Bronchial epithelial cell (primary cell): ENCODE data around the gene DYRK2. TPM values are rescaled to one million over a fixed set of nuclear protein-coding genes. Genes with fewer than 3 reads are reported as not detected.
"Not testable (repeated sequence)": the region's sequence is repeated elsewhere in the genome, so short reads cannot be mapped to it uniquely, and the experiment has no call there.

ENCODE experiments used
- DNase-seq: peaks from one replicate; pipeline ENCODE4 v3.0.0-alpha.2; 2010; ENCODE audit warnings: low read depth
- FAIRE-seq: peaks from 2 replicates; lab custom pipeline; 2011; peaks lifted over from hg19 to GRCh38; lab: Jason Lieb, UNC
- H3K27me3 ChIP-seq: 2 replicates; pipeline ENCODE4 v1.5.1; 2011; ENCODE audit warnings: low read length; ENCODE audit not compliant: control insufficient read depth, insufficient read depth
- H3K36me3 ChIP-seq: 2 replicates; pipeline ENCODE4 v1.5.1; 2011; ENCODE audit warnings: low read length; ENCODE audit not compliant: control insufficient read depth, insufficient read depth
- H3K4me3 ChIP-seq: 2 replicates; pipeline ENCODE4 v1.5.1; 2011; ENCODE audit warnings: mild to moderate bottlenecking, low read depth, low read length, control low read depth
- CTCF ChIP-seq: IDR thresholded peaks from 2 replicates; pipeline ENCODE4 v1.5.1; 2011; ENCODE audit warnings: mild to moderate bottlenecking, moderate library complexity, low read length, control low read depth, inconsistent platforms; ENCODE audit not compliant: insufficient read depth, severe bottlenecking
- total RNA-seq: library from RNA; depleted of rRNA; stranded (reverse); fragments of >200 nt; gene quantifications from 2 replicates; pipeline ENCODE4 v1.2.1, GENCODE V29; 2014

The DYRK2 gene
- total RNA-seq, 1 donor from 2014 or later, result 17.6 TPM

DNA sequence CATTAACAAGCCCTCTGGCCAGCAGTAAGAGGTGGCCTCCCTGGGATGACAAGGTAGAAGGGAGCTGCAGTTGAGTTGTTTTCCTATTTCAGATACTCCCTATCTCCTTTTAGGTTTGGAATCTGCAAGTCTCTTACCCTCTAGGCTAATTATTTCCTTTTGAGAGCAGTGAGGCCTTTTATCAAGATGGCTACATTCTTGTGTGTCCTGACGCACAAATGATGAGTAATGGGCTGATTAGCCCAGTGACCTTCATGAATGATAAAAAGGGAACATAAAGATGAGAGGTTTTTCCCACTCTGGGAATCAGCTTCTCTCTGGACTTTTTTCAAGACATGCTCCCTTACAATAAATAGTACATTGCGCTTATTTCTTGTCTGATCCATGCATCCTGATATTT is 22.9 kb downstream of the DYRK2 start:
- Histone ChIP-seq H3K27me3 (no peaks in the 10 kb centered on the region), H3K36me3 (no peaks in the 10 kb centered on the region), H3K4me3 (no peak overlapping the region)
- no peak for TF ChIP-seq CTCF
- FAIRE-seq (no peak), DNase-seq (no peak)

GRCh38 chr12:67671892-67672291 is 23.3 kb downstream of the DYRK2 start:
- no peak overlapping the region for H3K4me3 ChIP-seq
- FAIRE-seq (no peak), DNase-seq (no peak)
- no peaks in the 10 kb centered on the region for H3K36me3 ChIP-seq
- no peak for TF ChIP-seq CTCF
- no peaks in the 10 kb centered on the region for H3K27me3 ChIP-seq

- not testable (repeated sequence) for H3K36me3 ChIP-seq, DNase-seq, H3K4me3 ChIP-seq, FAIRE-seq, H3K27me3 ChIP-seq
These were observed 24.0 kb downstream of the DYRK2 start for GRCh38 chr12:67672507-67672906.

- FAIRE-seq, H3K4me3 ChIP-seq, DNase-seq, H3K27me3 ChIP-seq, H3K36me3 ChIP-seq: not testable (repeated sequence)
These were observed 25.0 kb downstream of the DYRK2 start for GRCh38 chr12:67673509-67673908.

DNA sequence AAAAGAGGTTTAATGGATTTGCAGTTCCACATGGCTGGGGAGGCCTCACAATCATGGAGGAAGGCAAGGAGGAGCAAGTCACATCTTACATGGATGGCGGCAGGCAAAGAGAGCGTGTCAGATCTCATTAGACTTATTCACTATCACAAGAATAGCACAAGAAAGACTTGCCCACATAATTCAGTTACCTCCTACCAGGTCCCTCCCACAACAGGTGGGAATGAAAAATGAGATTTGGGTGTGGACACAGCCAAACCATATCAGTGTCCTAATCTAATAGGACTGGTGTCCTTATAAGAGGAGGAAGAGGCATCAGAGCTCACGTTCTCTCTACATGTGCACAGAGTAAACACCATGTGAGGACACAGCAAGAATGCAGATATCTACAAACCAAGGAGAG is 25.9 kb downstream of the DYRK2 start:
- Histone ChIP-seq H3K36me3 (no peaks in the 10 kb centered on the region), H3K4me3 (no peak overlapping the region), H3K27me3 (no peaks in the 10 kb centered on the region)
- FAIRE-seq, result no peak
- no peak for TF ChIP-seq CTCF
- DNase-seq, result no peak

GRCh38 chr12:67676624-67677023 is 28.1 kb downstream of the DYRK2 start:
- DNase-seq (peak; percentile 51), FAIRE-seq (no peak)
- TF ChIP-seq CTCF, result no peak
- H3K27me3 ChIP-seq, result no peaks in the 10 kb centered on the region
- no peaks in the 10 kb centered on the region for H3K36me3 ChIP-seq
- no peak overlapping the region for H3K4me3 ChIP-seq

DNA sequence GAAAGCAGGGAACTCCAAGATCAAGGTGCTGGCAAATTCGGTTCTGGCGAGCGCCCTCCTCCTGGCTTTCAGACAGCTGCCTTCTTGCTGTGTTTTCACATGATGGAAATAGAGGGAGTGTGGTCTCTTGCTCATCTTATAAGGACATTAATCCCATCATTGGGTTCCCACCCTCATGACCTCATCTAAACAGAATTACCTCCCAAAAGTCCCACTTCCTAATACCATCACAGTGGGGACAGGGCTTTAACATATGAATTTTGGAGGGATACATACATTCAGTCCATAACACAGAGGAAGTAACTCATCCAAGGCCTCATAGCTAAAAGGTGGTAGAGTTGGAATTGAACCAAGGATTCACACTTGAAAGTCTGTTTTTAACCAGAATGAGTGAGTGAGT is 28.6 kb downstream of the DYRK2 start:
- DNase-seq, result no peak
- H3K27me3 ChIP-seq, result no peaks in the 10 kb centered on the region
- no peak for TF ChIP-seq CTCF
- no peak overlapping the region for H3K4me3 ChIP-seq
- no peaks in the 10 kb centered on the region for H3K36me3 ChIP-seq
- FAIRE-seq, result no peak
